Stimulated activated CD4-positive, alpha-beta T cell treated with anti-CD3 and anti-CD28 coated beads, Interleukin-4, amount 100 ng/mL, for 24 hours (primary cell): ENCODE results near the gene TUBGCP3.

Experiments
- DNase-seq: peaks from one replicate; pipeline ENCODE4 v3.0.0-alpha.2; 2020

TUBGCP3 gene

DNA sequence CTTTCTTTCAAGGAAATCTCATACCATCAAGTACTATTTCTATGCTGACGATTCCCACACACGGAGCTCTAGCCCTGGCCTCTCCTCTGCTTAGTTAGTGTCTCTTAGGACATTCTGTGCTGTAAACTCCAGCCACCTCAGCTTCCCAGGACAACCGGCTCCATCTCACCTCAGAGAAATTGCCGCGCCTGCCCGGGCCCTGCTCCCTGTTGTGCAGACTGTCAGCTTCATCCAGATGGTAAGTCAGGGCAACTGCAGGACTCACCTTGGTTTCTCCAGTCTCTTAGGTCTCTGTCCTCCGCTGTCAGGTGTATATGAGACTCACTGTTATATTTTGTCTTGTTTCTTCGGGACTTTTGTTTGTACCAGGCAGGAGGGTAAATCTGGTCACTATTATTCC, 113.1 kb downstream of the TUBGCP3 start:
- no peak for DNase-seq

DNA sequence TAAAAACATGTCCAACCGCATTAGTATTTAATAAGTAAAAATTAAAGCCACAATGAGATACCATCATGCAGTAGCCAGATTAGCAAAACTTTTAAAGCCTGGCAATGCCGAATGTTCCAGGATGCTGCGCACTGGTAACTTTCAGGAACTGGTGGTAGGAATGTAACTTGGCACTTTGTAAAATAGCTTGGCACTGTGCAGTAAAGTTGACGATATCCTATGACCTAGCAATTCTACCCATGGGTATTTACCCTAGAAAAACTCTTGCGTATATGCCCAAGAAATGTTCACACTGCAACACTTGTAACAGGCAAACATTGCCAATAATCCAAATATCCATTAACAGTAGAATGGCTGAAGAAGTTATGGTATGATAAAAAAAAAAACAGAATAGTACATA, 114.1 kb downstream of the TUBGCP3 start:
- no peak for DNase-seq

DNA sequence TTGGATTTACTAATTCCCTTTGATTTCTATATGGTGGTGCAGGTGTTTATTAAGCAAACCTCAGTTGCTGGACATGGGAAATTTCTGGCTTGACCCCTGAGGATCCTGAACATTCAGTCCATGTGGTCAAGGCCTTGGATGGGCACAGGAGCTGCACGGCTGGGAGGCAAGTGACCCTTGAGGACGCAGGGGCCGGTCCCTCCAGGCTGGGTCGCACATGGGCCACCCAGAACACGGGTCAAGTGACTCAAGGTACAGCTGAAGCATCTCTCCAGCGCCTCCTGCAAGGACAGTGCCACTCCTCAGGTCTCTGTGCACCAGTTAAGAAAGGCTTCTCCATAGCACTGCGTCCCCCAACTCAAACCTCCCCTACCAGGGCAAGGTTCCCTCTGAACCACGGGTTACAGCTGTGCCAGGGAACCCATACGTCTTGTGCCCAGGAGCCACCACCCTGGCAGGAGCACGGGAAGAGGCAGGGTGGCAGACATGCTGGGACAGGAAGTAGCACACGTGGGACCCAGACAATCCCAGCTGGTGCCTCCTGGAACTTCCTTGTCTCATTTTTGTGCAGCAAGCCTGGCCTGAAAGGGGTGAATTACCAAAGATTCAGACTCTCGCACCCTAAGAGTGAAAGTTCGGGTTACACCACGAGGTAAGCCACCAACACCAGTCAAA, 118.7 kb downstream of the TUBGCP3 start:
- no peak for DNase-seq

DNA sequence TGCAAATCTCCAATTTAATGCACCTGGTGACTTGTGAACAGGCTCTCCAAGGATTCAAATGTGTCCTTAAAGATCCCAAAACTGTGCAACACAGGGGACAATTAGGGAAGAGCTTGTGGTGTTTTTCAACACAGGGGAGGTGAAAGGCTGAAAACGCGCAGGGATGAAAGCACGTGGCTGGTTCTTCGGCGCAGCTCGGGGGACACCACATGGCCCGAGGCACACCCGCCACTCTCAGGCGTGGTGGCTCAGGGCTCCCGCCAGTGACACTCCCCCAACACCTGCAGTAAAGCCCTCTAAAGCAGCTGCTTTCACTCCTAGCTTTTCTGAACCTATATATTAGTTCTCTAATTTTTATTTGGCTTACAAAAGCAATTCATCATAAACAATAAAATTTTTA, 119.9 kb downstream of the TUBGCP3 start:
- no peak for DNase-seq

DNA sequence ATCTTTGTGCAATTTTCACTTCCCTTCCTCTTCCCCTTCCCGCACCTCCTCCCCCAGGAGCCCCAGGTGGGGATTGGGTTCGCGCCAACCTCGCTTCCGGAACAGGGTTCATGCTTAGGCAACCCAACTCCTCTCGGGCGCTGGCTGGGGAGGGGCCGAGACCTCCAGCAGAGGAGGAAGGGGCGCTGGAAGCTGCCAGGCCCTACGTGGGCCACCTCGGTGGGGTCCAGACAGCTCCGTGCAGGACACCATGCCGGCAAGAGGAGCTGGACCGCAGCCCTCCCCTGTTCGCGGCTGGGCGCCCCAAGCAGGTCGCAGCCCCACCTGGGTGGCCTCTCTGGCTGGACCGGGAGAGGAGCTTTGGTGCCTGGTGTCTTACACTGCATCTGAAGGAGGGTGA, 120.7 kb downstream of the TUBGCP3 start:
- no peak for DNase-seq

DNA sequence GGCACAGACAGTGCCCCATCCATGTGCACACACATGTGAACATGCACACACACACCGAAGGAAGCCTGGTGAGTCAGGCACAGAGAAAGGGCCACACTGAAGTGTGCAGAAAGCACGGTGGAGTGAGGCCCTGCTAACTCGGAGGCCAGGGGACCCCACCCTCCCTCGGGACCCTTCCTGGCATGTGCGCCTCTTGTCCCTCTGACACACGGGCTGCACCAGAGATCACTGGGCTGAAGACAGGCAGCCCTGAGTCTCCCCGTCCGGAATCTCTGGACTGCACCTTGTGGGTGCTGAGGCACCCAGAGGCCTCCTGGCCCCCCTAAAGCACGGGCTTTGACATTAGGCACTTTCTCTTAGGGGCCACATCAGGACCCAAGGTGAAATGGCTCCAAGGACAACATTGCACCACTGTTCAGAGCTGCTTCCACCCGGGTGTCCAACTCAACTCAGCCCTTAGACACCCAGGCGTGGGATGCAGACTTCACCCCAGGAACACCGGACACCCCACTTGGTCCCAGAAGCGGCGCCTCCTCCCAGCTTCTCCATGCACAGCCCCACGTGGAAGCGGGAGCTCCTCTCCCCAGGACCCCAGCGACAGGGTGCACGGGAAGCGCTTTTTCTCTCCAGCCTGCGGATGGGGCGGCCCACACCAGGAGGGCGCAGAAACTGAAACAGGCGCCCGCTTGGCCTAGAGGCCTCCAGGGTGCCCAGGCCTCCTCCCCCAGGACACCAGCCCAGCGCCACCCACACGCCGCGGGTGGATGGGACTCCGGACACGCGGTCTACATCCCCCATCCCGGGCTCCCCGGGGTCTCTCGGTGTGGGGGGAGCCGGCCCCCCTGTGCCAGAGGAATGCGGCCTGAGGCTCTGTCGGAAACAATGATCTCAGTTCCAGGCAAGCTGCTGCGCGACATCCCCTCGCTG, 121.6 kb downstream of the TUBGCP3 start:
- no peak for DNase-seq

DNA sequence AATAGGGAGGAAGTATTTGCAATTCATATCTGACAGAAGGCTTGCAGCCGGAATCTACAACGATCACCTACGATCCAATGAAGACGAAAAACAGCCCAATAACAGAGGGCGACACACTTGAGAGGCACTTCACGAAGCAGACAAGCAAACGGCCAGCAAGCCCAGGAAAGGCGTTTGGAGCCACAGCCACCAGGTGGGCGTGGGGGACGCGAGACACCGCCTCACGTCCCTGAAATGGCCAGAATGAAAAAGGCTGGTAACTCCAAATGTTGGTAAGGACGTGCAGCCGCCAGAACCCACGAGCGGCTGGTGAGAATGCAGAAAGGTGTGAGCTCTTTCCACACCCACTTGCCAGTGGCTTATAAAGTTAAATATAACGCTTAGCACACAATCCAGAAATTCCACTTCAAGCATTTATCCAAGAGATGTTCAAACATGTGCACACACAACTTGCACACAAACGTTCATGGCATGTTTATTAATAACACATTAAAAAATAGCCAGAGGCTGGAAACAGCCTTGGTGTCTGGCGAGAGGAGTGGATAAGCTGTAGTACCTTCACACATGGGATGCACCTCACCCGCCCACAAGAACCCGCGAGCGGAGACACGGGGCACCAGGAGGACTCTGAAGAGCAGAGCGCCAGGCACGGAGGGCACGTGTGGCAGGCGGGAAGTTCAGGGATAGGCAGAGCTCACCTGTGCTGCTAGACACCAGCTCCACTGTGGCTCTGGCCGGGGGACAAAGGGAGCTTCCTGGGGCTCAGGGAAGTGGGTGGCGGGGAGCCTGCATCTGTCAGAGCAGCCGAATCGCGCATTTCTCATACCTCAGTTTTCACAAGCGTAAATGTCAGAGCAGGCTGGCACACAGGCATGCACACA, 122.5 kb downstream of the TUBGCP3 start:
- DNase-seq, result no peak

DNA sequence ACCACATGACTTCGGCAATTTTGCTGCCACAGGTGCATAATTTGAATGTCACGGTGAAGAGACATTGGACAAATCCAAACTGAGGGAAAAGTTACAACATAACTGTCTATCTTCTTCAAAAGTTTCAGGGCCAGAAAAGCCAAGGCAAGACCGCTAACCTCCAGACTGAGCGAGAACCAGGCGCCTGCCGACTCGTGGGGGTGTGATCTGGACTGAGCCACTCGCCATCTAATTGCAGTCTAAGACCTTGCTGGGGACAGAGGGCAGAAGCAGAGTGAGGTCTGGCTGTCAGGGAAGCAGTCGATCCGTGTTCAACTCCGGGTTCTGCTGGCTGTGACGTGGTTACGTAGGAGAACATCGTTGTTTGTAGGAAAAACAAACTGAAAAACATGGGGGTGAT, 123.2 kb downstream of the TUBGCP3 start:
- DNase-seq, result no peak

DNA sequence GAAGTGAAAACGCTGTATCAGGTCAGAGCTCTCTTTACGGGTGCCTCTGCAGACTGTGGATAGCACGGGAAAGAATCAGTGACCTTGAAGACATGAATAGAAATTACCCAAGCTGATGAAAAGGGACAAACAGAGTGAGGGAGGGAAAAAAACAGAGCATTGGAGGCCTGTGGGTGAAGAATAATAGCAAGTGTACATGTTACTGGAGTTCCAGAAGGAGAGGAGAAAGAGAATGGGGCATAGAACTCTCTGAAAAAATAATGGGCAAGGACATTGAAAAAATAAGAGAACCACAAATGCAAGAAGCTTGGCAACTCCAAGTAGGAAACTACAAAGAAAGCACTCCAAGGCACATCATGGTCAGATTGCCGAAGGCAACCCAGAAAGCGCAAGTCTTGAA, 125.5 kb downstream of the TUBGCP3 start:
- DNase-seq, result no peak

DNA sequence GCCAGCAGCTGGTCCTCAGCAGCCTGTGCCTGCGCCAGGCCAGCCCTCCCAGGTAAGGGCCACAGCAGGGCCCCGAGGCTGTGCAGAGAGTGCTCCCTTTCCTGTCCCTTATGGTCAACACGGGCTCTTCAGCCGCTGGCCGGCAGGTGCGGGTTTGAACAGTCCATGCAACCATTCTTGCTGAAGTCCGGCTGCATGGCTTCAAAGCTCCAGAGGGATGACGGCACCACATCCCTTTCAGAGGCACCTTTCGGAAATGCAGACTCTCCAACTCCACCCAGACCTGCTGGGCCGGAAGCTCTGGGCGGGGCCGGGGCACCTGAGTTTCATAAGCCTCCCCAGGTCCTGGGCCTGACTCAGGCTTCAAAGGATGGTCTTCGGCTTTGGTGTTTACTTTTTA, 130.5 kb downstream of the TUBGCP3 start:
- DNase-seq, result no peak

DNA sequence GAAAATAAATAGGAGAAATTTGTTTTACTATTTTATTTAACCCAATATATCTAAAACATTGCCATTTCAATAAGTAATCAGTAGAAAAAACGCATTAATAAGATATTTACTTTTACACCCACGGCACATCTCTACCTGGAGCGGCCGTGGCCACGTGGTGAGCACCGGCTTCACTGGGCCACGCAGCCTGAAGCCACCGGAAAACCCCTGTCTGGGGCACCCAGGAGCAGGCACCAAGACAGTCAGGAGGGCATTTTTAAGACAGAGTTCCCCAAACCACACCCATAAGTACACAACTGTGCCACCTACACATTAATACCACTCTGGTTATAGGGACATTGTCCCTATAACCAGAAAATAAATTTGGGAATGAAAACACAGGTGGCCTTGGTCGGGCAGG, 130.9 kb downstream of the TUBGCP3 start:
- no peak for DNase-seq

DNA sequence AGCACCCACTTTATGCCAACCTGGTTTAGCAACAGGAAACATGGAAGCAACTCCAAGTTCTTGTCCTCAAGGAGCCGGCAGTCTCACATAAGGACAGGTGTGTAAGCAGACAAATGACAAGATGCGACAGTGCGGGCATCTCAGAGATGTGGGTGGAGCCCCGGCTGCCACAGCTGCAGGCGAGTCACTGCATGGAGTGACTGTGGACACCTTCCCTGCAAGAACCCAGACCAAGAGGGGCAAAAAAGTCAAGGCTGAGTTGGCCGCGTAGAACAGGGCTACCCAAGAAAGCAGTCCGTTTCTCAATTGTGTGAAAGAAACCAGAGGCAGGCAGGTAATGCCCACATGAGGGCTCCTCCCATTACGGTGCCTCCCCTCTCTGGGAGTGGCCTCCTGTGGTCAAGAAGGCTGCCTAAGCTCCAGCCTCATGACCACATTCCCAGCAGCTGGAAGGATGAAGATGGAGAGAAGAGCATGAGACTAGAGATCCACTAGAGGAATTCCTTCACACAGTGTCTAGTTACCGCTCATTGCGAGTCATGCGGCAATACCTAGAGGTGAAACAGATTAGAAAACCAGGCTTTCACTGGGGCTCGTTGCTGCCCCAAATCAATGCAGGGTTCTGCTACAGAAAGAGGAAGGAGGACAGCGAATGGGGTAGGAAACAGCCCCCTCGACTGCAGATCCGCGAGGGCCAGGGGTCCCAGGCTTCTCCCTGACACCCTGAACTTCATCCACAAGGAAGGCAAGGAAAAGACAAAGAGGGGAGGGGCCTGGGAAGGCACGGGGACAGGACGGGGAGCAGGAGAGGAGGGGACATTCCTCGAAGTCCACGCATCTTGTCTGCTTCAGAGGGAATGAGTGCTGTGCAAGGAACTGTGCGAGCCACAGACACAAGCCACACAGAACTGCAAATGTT, 131.6 kb downstream of the TUBGCP3 start:
- no peak for DNase-seq

DNA sequence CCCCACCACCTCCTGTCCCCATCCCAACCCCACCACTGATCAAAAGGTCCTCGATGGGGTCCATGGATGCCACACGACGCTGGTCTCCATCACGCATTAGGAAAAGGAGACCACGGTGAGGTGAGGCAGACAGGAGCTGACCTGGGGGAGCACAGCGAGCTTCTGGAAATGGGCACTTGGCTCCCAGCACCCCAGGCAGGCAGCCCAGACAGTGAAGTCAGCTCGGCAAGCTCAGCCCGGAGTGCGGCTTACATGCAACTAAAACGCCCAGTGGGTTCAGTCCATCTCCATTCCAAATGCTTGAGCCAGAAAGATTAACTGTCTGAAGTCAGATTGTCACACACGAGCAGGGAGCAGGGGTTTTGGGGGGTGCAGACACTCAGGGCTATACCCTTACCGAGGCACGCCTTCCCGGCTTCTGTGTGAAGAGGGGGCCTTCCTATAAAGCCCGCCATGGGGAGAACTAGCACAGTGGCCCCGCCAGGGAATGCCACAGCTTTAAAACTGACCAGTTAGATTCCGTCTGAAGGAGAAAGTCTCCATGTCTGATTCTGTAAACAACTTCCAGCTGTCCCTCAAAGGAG, 132.4 kb downstream of the TUBGCP3 start:
- no peak for DNase-seq

DNA sequence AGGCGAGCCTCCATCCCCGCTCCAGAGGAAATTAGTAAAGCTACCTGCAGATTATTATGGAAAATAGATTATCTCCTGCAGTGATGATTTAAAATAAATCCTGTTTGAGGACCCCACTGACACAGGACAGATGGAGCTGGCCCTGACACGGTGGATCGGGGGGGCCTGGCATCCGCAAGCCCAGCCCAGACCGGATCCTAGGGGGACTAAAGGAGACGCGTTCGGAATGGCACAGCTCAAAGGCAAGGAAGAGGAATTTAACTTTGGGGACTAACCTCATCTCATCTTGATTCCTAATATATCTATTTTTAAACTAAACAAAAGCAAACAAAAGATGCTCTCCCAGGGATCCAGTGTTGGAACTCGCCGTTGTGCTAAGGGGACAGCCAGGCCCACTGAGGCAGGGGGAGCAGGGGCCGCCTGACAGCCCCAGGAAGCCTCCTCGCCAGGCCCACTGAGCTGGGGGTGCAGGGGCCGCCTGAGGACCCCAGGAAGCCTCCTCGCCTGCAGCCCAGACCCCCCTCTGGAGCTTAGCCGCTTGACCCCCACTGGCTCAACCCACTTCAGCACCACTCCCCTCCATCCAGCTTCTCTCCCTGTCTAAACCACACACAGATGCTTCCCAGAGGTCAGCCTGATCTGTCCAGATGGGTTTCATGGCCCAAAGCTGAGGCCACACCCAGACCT, 133.2 kb downstream of the TUBGCP3 start:
- DNase-seq, result no peak

DNA sequence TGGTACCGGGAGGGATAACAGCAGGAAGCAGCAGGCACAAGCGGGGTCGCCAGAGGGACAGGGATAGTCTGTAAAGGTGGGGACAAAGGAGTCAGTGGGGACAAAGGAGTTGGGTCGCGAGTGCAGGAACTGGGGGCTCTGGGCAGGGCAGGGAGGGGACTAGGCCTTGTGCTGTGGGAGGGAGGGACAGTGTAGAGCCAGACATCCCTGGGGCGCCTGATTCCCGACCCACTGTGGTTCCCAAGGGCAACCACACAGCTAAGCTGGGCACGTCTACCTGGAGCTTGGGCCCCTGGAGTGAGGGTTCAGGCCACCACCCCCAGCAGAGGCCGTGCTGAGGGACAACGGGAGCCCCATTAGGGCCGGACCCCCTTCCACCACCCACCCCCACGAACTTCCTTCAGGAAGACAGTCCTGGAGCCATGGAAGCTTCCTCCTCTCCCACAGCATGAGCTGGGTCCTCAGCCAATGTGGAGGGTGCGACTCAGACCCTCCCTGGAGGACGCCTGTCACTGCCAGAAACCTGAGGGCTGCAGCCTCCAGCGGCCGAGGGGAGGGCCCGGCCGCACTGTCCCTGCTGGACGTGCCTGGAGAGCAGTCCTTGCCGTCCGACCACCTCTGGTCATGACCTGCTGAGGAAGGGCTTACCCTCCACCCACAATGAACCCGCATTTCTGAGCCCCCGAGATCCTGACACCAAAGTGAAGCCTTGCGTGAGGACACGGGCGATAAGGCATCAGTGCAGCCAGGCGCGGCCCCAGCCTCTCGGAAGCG, 133.9 kb downstream of the TUBGCP3 start:
- DNase-seq, result no peak

DNA sequence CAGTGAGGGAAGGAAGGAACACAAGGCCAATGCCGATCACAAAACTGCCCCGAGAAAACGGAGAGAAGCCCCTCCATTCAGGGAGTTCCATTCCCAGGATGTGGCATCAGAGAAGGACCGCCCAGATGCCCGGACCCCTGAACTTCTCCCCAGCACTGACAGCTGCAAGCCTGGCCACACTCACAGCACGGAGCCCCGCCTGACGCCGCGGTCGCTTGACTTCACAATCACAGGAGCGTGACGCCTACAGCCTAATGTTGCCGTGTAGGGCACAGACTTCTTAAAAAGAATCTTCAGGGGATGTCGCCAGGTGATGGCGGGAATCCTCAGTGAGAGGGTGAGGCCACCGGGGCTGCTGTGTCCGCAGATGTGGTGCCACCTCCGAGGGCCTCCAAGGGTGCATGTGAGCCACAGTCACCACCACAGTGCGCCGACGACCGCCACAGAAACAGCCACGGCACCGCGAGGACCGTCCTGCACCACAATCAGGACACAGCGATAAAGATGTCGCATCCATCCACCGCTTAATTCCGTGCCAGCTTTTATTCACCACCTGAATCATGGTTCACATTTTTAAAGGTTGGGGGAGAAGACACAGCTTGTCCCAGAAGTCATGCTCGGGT, 134.6 kb downstream of the TUBGCP3 start:
- no peak for DNase-seq

DNA sequence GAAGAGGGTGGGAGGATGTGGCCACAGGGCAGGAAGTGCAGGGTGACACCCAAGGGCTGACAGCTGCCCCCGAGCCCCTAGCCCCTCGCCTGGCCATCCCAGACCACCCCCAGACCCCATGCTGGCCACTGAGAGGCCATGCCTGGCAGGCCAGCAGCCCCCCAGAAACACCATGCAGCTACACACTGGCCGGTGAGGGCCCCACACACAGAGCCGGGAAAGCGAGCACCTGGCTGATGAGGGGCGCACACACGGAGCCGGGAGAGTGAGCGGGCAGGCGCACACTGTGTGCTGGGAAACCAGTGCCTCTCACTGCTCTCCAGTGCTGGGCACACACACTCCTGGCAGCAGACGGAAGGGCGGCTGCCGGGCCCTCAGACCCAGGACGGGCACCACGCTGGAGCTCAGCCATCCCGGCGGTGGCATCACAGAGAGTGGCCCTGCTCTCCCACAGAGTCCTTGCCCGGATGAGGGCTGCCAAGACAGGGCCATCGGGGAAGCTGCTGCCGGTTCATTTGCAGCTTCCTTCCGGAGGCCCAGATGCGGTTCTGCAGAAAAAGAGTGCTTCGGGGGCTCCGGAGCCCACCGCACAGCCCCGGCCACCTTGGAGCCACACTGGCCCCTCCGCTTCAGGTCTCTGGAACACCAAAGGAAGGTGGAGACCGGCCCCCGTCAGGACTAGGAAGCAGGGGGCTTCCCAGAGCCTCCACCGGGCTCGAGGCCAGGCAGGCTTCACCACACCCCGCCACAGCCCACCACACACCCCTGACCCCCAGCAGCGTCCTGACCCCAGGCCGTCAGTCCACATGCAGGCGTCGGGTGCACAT, 135.4 kb downstream of the TUBGCP3 start:
- DNase-seq, result no peak

DNA sequence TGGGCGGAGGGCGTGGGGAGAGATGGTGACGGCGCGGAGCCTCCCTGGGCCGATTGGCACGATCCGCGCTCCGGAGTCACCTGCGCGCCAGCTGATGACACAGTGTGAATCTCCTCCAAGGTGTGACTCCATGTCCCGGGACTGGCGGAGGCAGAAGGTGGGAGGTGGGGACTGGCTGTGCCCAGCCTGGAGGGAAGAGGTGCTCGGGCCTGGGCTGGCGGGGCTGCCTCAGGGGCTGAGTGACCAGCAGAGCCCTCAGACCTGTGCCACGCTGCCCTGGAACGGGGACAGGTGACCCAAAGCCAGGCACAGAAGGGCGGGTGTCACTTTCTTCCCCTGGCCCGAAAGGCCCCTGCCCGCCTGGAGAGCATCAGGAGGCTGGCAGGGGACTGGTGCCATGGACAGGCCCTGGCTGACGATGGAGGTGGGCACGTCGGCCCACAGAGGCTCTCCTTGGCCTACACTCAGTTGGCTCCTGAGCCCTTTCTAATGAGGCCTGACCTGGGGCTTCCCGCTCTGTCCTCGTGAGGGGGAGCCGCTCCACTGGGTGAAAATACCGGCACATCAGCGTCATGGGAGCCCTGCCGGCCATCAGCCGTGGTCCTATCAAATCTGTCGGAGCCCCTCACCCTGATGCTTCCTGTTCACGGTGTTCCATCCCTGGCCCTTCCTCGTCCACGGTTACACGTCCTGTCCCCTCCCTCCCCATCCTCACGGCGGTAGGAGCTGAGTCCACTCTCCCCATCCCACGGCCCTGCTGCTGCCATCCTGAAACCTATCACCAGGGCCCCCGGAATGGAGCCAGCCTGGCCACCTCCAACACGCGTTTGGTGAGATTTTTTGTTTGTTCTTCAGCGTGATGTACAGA, 136.2 kb downstream of the TUBGCP3 start:
- DNase-seq, result no peak
